GM06990 (cell line): ENCODE measurements around the gene APOBEC3C.

ENCODE experiments used
- DNase-seq: peaks from one replicate; pipeline ENCODE4 v3.0.0-alpha.2; 2011; ENCODE audit not compliant: insufficient read length; ENCODE audit errors: extremely low read depth
- H3K27me3 ChIP-seq: replicated peaks from 2 replicates; pipeline ENCODE4 v1.6.0; 2011; ENCODE audit warnings: low read length; ENCODE audit not compliant: control insufficient read depth, insufficient read depth
- H3K36me3 ChIP-seq: 2 replicates; pipeline ENCODE4 v1.5.1; 2011; ENCODE audit warnings: low read length; ENCODE audit not compliant: control insufficient read depth, insufficient read depth
- H3K4me3 ChIP-seq: replicated peaks from 2 replicates; pipeline ENCODE4 v1.5.1; 2011; ENCODE audit warnings: low read depth, mild to moderate bottlenecking, control low read depth, low read length
- TF ChIP-seq, protein P1 (sequence below): IDR thresholded peaks from 2 replicates; pipeline ENCODE4 v1.5.1; 2011; ENCODE audit warnings: low read length, control low read depth, mild to moderate bottlenecking, inconsistent platforms; ENCODE audit not compliant: insufficient read depth, poor library complexity, severe bottlenecking

Gene APOBEC3C

DNA sequence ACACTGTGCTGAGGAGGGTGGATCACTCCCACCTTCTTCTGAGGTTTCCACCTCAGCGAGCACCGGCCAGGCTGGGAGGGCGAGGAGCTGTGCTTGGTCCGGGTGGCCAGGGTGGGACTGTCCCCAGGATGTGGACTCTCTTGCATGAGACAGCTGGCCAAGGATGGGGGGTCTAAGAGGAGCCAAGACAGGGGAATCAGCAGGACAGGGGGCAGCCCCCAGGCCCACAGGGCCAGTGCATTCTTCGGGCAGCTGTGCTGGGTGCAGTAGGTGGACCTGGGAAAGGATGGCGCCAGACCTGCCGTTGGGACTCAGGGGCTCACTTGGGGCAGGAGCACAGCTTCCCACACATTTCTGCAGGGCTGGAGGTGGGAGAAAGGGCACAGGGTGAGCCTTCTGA lies 47.1 kb upstream of the APOBEC3C start:
- H3K27me3 ChIP-seq, result no peaks in the 10 kb centered on the region
- H3K4me3 ChIP-seq, result no peak overlapping the region
- TF ChIP-seq, protein P1, sequence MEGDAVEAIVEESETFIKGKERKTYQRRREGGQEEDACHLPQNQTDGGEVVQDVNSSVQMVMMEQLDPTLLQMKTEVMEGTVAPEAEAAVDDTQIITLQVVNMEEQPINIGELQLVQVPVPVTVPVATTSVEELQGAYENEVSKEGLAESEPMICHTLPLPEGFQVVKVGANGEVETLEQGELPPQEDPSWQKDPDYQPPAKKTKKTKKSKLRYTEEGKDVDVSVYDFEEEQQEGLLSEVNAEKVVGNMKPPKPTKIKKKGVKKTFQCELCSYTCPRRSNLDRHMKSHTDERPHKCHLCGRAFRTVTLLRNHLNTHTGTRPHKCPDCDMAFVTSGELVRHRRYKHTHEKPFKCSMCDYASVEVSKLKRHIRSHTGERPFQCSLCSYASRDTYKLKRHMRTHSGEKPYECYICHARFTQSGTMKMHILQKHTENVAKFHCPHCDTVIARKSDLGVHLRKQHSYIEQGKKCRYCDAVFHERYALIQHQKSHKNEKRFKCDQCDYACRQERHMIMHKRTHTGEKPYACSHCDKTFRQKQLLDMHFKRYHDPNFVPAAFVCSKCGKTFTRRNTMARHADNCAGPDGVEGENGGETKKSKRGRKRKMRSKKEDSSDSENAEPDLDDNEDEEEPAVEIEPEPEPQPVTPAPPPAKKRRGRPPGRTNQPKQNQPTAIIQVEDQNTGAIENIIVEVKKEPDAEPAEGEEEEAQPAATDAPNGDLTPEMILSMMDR, result no peak
- no peak for DNase-seq
- H3K36me3 ChIP-seq, result no peaks in the 10 kb centered on the region

DNA sequence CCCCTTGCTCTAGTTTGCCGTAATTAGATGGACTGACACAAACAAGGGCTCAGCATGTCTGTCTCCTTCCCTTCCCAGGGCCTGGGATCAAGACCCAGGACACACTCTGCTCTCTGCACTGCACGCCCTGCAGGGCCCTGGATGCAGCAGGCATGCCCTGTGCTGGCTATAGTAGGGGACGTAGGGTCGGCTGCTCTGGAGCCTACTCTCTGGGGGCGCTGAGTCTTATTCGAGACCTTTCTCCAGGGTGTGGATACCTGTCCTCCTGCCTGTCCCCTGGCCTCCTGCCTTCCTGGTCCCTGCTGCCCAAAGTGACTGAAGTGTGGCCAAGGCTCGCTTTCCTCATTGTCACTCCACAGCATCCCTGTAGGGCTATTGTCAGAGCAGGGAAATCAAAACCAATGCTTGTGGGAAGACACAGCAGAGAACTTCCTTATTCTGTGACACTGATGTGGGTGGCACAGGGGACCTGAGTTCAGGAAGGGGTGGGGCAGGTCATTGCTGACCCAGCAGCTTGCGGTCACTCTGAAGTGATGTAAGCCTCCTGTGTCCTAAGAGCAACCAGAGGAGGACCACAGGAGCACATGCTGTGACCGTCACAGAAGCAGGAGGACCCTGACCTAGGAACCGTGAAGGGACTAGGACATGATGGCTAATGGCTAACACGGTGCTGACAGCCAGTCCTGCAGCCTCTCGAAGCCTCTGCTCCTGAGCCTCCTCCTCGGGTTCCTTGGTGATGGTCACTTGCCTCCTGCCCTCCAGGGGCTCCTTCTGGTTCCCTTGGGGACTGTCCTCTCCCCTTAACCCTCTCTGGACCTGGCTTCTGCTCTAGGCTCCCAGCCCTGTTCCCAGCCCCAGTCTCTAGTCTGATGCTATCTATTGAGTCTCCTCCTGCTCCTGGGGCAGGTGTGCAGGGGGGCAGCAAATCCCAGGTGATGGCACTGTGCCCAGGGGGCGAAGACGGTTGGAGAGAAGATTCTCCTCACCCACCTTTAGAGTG lies 46.3 kb upstream of the APOBEC3C start:
- Histone ChIP-seq H3K36me3 (no peaks in the 10 kb centered on the region), H3K27me3 (no peaks in the 10 kb centered on the region), H3K4me3 (no peak overlapping the region)
- no peak for DNase-seq
- TF ChIP-seq, protein P1, result no peak

DNA sequence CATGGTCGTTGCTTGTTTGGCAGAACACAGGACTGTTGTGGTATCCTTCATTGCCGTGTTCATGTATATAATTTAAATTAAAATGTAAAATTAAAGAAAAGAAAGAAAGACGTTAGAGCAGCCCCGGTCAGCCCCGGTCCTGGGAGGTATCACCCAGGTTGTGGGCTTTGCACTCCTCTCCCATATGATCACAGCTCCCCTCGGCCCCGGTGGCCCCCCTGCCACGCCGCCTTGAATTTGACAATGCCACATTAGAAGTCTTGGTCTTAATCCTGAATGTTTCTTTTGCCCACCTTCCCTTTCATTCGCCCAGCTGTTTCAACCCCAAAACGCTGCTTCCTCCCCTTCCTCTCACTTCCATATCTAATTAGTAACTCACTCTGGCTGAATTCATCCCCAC lies 45.3 kb upstream of the APOBEC3C start:
- TF ChIP-seq, protein P1, result no peak
- no peak for DNase-seq
- H3K4me3 ChIP-seq, result no peak overlapping the region
- H3K27me3 ChIP-seq, result no peaks in the 10 kb centered on the region
- no peaks in the 10 kb centered on the region for H3K36me3 ChIP-seq

DNA sequence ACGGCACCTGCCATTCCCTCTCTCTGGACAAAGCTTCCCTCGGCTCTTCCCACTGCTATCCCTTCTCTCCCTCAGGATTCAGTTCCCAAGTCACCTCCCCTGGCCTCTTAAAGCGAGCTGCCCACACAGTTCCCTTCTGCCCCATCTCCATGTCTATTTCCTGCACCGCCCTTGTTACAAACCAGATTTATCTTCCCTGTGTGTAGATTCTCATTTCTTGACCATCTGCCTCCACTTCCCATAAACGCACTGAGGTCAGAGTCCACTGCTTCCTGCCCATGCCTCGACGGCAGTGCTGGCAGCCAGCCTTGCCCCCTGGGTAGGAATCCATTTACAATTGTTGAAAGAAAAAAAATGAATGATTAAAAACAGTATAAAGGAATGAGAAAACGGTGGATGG lies 43.5 kb upstream of the APOBEC3C start:
- DNase-seq, result no peak
- Histone ChIP-seq H3K4me3 (no peak overlapping the region), H3K27me3 (no peaks in the 10 kb centered on the region), H3K36me3 (no peaks in the 10 kb centered on the region)
- TF ChIP-seq, protein P1, result no peak

DNA sequence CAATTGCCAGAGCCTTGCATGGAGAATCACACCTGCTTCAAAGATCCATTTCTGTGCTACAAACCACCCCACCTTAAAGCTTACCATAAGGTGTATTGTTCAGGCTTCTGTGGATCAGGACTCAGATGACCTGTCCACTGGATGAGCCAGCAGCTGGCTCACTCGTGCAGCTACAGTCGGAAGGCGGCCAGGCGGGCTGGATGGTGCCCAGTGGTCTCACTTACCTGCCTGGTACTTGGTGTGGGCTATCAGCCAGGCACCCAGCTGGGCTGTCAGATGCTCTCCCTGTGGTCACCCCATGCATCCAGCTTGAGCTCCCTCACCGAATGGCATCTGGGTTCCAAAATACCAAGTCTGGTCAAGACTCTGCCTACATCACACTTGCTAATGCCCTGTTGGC lies 42.9 kb upstream of the APOBEC3C start:
- TF ChIP-seq, protein P1, result no peak
- DNase-seq, result no peak
- no peak overlapping the region for H3K4me3 ChIP-seq
- no peaks in the 10 kb centered on the region for H3K27me3 ChIP-seq
- H3K36me3 ChIP-seq, result no peaks in the 10 kb centered on the region
